Measurements from ENCODE around the gene TEX101.

DNA sequence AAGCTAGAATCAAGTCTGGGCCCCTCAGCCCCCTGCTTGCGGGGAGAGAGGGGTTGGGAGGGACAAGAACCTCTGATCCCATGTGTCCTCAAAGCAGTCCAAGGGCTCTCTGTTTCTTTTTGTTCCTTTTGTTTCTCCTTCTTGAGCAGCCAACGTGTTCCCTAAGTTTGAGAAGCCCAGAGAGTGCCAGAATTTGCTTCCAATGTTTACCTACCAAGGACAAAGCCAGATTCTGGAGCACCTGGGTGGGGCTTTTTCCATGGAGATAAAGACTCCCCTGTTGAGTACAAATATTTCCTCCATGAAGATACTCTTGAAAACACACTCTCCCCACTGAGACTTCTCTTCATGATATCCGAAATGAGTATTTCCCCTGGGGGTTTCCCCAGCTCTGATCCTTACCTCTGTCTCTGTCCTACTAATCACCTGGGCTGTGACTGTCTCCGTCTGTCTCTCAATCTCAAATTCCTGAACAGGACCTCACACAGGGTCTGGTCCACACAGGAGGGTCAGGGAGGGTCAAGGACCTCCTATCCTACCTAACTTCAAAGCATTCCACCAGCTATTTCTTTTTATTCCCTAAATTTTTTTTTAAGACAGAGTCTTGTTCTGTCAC is 33.8 kb upstream of the TEX101 start:
- TF ChIP-seq EZH2 (IDR thresholded peaks at IDR 0.05; ENCODE audit: borderline replicate concordance, low read depth, low read length, severe bottlenecking), result no peak
- TF ChIP-seq, protein P1, sequence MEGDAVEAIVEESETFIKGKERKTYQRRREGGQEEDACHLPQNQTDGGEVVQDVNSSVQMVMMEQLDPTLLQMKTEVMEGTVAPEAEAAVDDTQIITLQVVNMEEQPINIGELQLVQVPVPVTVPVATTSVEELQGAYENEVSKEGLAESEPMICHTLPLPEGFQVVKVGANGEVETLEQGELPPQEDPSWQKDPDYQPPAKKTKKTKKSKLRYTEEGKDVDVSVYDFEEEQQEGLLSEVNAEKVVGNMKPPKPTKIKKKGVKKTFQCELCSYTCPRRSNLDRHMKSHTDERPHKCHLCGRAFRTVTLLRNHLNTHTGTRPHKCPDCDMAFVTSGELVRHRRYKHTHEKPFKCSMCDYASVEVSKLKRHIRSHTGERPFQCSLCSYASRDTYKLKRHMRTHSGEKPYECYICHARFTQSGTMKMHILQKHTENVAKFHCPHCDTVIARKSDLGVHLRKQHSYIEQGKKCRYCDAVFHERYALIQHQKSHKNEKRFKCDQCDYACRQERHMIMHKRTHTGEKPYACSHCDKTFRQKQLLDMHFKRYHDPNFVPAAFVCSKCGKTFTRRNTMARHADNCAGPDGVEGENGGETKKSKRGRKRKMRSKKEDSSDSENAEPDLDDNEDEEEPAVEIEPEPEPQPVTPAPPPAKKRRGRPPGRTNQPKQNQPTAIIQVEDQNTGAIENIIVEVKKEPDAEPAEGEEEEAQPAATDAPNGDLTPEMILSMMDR (IDR thresholded peaks at IDR 0.05; ENCODE audit: borderline replicate concordance, extremely low read depth, low read length, poor library complexity, severe bottlenecking), result no peak
